Dedifferentiated amniotic fluid mesenchymal stem cell (primary cell): ENCODE data around the gene SYNE1.
"Not testable (repeated sequence)": the region's sequence is repeated elsewhere in the genome, so short reads cannot be mapped to it uniquely, and the experiment has no call there.

Source experiments
- DNase-seq: peaks from one replicate; pipeline ENCODE4 v3.0.0-alpha.2; 2016; ENCODE audit errors: extremely low spot score

SYNE1 gene

GRCh38 chr6:152138344-152138743, 498.8 kb downstream of the SYNE1 start:
- not testable (repeated sequence) for DNase-seq

DNA sequence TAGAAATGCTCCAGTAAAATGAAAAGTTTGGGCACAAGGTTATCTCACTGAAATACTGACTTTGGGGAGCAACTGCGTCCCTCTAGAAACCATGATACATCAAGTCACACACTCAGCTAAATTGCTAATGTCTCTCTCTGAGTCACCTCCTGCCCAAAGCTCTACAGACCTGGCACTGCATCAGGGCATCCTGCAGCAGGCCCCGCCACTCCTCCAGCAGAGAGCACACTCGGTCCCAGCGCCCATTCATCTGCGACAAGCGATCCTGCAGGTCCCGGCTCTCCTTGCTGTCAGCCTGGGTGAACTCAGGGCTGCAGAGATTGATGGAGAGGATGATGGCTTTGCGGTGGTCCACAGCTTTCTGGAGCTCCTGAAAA, 500.7 kb downstream of the SYNE1 start:
- DNase-seq: no peak

GRCh38 chr6:152135755-152136448, 501.3 kb downstream of the SYNE1 start:
- DNase-seq: no peak

GRCh38 chr6:152130441-152130840, 506.7 kb downstream of the SYNE1 start:
- DNase-seq: no peak

DNA sequence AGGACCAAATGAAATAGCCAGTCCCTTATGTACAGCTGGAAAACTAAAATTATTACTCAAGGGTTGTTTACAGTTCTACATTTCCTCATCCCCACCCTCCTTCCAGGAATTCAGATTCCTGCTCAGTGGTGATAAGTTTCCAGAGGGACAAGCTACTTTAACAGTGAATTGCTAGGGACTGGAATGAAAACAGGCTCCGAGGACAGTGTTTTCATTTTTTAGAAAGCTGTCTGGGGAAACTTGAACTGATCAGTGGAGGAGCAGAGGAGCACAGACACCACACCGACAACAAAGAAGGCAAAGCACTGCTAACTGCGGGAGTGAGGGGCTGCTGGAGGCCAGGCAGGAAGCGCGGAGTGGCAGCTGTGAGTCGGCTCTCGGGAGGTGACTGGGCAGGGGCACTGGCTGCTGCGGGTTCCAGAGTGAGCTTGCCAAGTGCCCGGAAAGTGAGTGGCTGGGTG, 507.4 kb downstream of the SYNE1 start:
- DNase-seq: no peak

DNA sequence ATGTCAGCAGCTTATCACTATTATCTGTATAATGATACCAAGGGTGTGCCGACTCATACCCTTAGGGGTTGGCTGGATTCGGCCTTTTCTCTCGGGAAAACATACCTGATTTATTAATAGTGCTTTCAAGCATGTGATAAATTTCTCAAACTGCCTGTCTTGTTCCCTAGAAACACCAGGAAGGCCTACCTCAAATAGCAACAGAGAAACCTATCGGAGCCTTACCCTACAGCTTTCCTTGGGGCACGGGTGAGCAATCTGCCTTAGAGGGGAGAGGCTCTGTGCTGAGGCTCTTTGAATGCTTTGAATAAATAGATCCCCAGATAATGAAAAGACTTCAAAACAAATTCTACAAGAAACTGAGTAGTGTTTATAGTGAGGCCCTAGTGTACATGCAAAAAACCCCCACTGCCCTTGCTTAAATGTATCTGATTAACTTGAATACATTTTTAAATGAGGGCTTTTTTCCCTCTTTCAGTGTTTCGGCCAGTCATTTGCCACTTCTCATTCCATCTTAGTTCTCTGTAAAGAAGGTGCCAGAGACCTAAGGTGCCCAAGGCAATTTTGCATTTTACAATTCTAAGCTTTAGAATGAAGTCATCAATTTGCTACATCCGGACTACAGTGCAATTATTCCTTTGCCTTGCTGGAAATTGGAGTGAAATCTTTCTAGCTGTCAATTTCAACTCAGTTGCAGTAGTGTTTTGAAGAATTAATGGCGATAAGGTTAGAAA, 509.6 kb downstream of the SYNE1 start:
- no peak for DNase-seq

DNA sequence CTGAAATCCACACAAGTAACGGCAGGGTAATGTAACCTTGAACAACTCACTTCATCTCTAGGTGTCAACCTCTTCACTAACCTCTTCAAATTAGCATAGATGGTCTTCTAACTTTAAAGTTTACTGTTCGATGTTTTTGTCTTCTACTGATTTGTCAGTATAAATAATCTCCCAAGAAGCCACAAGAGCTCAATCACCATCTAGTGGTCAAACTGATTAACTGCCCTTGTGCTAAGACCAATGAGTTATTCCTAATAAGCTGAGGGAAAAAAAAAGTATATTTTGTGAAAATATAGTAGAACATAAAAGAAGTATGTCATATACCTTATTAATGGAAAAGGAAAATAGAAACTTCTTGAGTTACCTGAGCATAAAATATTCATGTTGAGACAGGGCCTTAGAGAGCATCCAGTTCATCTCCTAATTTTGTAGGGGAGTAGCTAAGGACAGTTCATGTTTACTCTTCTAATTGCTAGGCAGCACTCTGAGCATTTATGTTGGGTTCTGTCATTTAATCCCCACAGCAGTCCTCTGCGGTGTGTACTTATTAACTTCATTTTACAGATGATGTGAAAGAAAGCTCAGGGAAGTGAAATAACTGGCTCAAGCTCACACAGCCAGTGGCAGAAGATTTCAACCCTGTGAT, 512.6 kb downstream of the SYNE1 start:
- peak; percentile 70 for DNase-seq

- no peak for DNase-seq
These were observed 514.1 kb downstream of the SYNE1 start for GRCh38 chr6:152123076-152123475.

GRCh38 chr6:152122434-152122833, 514.7 kb downstream of the SYNE1 start:
- DNase-seq: no peak

DNA sequence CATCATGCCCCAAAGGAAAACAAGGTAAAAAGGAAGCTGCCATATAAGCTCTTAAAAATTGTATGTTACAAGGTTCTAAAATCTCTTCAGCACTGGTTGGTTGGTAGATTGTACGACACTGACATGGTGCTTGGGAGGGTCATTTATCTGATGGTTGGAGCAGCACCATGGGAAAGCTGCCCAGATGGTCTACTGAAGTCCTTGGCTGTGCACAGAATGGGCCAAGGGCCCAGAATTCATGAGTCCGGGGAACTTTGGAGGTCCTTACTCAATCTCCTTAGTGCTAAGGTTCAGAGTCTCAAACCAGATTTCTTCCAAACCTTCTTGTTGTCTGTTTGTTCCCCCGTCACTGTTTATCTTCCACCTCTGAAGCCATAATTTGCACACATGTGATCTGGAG, 515.3 kb downstream of the SYNE1 start:
- no peak for DNase-seq

DNA sequence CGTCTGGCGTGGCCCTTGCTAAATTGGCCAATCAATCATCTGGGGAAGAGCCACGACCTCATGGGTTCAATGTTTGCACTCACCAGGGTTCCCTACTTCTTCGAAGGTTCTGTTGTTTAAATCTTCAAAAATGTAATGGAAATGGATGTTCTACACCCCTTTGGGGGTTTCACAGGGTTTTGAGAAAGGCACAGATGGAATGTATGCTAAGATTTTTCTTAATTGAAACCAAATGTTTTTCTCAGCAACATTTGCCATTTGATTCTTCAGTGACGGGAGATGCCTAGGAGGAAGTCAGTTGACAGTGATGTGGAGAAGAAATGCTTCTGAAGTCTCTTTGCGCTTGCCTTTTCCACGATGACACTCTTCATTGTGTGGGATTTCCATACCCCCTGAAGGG, 517.3 kb downstream of the SYNE1 start:
- DNase-seq: no peak

GRCh38 chr6:152118678-152119077, 518.5 kb downstream of the SYNE1 start:
- DNase-seq: no peak

GRCh38 chr6:152118224-152118623, 518.9 kb downstream of the SYNE1 start:
- DNase-seq: no peak

GRCh38 chr6:152117156-152118133, 519.7 kb downstream of the SYNE1 start:
- DNase-seq: no peak

DNA sequence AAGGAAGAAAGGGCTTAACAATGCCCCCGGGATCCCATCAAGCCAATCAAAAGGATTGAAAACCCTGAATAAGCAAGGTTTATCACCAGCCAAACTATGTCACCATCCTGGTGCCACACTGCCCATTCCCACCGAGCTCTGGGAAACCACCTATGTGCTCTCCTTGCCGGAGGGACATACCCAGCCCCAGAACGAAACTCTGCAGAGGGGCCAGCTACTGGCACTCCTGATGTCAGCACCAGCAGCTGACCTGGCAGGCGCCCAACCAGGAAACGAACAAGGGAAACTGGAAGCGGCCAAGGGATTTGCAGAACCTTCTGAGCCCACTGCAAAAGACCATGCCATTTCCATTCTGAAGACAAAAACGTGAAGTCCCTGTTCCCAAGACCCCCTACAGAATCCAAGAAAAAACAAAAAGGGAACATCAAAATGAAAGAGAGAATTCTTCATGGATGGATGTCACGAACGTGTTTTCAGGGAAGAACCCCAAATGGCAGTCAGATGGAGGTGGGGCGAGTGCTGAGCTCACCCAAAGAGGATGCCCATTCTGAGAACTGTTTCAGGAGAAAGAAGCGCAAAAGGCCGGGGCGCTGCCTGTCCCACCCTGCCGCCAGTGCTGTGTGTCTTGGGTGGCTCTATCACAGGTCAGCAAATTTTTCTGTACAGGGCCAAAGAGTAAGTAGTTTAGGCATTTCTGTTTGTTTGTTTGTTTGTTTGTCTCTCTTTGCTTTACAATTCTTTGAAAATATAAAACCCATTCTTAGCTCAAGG, 524.5 kb downstream of the SYNE1 start:
- no peak for DNase-seq

DNA sequence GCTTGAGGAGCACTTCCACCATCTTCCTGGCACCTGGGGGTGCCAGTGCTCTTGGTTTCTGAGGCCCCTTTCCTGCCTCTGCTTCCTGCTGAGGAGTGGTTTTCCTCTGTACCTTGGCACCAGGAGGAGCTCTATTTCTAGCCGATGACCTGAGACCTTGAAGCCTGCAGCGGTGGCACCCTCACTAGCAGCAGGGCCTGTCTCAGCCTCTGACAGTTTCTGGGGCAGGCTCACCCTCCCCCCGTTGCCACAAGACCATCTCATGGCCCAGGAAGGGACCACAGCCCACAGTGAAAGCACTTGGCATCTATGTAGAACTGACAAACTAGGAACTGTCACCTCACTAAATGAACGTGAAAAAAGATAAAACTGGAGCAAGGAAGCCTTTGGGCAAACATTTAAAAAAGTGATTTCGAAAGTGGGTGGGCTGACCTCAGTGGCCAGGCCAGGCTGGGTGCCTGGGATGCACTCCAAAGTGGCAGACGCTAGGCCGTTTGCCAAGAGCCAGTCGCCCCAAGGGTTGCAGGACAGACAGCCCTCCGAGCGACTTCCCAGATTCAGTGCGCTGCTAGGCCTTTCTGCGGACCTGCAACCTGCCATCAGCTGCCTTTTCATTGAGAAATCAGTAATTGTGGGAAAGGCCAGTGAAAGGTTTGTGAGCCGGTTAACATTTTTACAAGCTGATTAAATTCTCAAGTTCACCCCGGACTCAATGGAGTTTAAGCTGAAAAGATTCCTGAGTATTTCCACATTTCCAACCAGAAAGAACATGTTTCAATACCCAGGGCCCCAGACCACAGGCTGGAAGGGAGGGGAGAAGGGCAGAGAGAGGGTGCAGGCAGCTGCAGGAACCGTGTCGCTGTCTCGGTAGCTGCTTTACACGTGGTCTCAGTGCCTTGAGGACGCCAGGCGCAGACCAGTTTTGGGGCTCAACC, 526.0 kb downstream of the SYNE1 start:
- DNase-seq: no peak

DNA sequence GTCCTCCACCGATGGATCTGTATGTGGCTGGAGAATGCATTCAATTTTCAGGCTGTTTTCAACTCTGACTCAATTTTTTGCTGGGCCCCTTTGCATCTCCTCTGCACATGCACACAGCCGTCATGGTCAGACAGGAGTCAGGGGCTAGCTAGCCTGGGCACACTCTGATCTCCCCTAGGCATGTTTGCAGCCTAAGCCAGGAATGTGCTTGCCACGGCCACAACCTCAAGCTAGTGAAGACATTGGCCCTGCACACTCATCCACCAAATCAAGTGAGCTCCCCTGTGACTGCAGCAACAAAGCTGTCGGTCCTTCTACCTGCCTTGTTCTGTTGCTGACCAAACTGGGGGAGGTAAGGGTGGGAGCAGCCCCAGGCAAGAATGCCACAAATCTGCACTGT, 529.2 kb downstream of the SYNE1 start:
- DNase-seq: no peak

GRCh38 chr6:152100183-152100618, 537.0 kb downstream of the SYNE1 start:
- DNase-seq: no peak

DNA sequence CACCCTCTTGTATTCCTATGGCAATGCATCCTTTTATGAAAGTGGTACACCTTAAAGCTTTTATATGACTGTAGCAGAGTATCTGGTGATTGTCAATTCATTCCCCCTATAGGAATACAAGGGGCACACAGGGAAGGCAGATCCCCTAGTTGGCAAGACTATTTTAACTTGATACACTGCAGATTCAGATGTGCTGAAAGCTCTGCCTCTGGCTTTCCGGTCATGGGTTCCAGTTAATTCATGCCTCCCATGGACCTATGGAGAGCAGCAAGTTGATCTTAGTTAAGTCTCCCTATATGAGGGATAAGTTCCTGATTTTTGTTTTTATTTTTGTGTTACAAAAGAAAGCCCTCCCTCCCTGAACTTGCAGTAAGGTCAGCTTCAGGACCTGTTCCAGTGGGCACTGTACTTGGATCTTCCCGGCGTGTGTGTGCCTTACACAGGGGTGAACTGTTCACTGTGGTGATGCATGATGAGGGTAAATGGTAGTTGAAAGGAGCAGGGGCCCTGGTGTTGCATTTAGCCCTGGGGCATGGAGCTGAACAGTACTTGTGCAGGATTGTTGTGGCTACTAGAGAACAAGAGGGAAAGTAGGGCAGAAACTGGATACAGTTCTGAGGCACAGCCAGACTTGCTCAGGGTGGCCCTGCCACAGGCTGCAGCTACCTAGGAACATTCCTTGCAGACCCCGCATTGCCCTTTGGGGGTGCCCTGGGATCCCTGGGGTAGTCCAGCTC, 537.5 kb downstream of the SYNE1 start:
- DNase-seq: no peak
